IPS-18a (cell line): ENCODE measurements around the gene CCL4.
"Not testable (repeated sequence)": the region's sequence is repeated elsewhere in the genome, so short reads cannot be mapped to it uniquely, and the experiment has no call there.

Source experiments
- H3K27ac ChIP-seq: one replicate; pipeline ENCODE4 v1.5.1; 2013; ENCODE audit warnings: low read length
- H3K27me3 ChIP-seq: one replicate; pipeline ENCODE4 v1.6.1; 2013; ENCODE audit warnings: mild to moderate bottlenecking, low read length; ENCODE audit not compliant: control insufficient read depth, insufficient read depth
- H3K36me3 ChIP-seq: one replicate; pipeline ENCODE4 v1.6.1; 2013; ENCODE audit warnings: low read depth, low read length; ENCODE audit not compliant: control insufficient read depth
- H3K4me1 ChIP-seq: one replicate; pipeline ENCODE4 v1.6.1; 2013; ENCODE audit warnings: low read depth, low read length; ENCODE audit not compliant: control insufficient read depth
- H3K4me3 ChIP-seq: one replicate; pipeline ENCODE4 v1.5.1; 2013; ENCODE audit warnings: low read length
- H3K9ac ChIP-seq: one replicate; pipeline ENCODE4 v1.6.1; 2013; ENCODE audit warnings: mild to moderate bottlenecking, low read length, moderate library complexity
- H3K9me3 ChIP-seq: one replicate; pipeline ENCODE4 v1.6.1; 2013; ENCODE audit warnings: low read depth, low read length; ENCODE audit not compliant: control insufficient read depth

Gene CCL4

GRCh38 chr17:36071751-36072150 is 31.9 kb upstream of the CCL4 start:
- no peak overlapping the region for H3K9ac ChIP-seq

GRCh38 chr17:36072431-36073121 is 31.1 kb upstream of the CCL4 start:
- Histone ChIP-seq H3K4me1 (no peaks in the 10 kb centered on the region), H3K36me3 (no peaks in the 10 kb centered on the region), H3K27ac (no peak overlapping the region), H3K9me3 (no peaks in the 10 kb centered on the region), H3K9ac (no peak overlapping the region), H3K27me3 (no peaks in the 10 kb centered on the region), H3K4me3 (no peak overlapping the region)

More at GRCh38 chr17:36071751-36072150, 31.9 kb upstream of the CCL4 start:
- Histone ChIP-seq H3K36me3 (no peaks in the 10 kb centered on the region), H3K4me3 (no peak overlapping the region), H3K27ac (no peak overlapping the region), H3K4me1 (no peaks in the 10 kb centered on the region), H3K9me3 (no peaks in the 10 kb centered on the region), H3K27me3 (no peaks in the 10 kb centered on the region)

GRCh38 chr17:36074365-36074764 is 29.3 kb upstream of the CCL4 start:
- Histone ChIP-seq H3K4me3 (no peak overlapping the region), H3K4me1 (no peaks in the 10 kb centered on the region), H3K9ac (no peak overlapping the region), H3K36me3 (no peaks in the 10 kb centered on the region), H3K27me3 (no peaks in the 10 kb centered on the region), H3K27ac (no peak overlapping the region), H3K9me3 (no peaks in the 10 kb centered on the region)

GRCh38 chr17:36081681-36082471 is 21.8 kb upstream of the CCL4 start:
- not testable (repeated sequence) for H3K27me3 ChIP-seq, H3K27ac ChIP-seq, H3K9ac ChIP-seq, H3K36me3 ChIP-seq, H3K4me3 ChIP-seq, H3K4me1 ChIP-seq, H3K9me3 ChIP-seq

- H3K9me3 ChIP-seq, H3K4me3 ChIP-seq, H3K4me1 ChIP-seq, H3K27ac ChIP-seq, H3K9ac ChIP-seq, H3K27me3 ChIP-seq, H3K36me3 ChIP-seq: not testable (repeated sequence)
Measured at GRCh38 chr17:36082482-36083120, 21.0 kb upstream of the CCL4 start.

- not testable (repeated sequence) for H3K9ac ChIP-seq, H3K4me3 ChIP-seq, H3K36me3 ChIP-seq, H3K27me3 ChIP-seq, H3K27ac ChIP-seq, H3K4me1 ChIP-seq, H3K9me3 ChIP-seq
Measured at GRCh38 chr17:36083691-36084090, 19.9 kb upstream of the CCL4 start.

GRCh38 chr17:36085765-36086164 is 17.9 kb upstream of the CCL4 start:
- no peak overlapping the region for H3K27ac ChIP-seq
- H3K36me3 ChIP-seq = no peaks in the 10 kb centered on the region
- H3K9ac ChIP-seq = no peak overlapping the region
- peaks cover 4% of the 10 kb centered on the region for H3K4me1 ChIP-seq
- H3K4me3 ChIP-seq = no peak overlapping the region
- no peaks in the 10 kb centered on the region for H3K9me3 ChIP-seq
- no peaks in the 10 kb centered on the region for H3K27me3 ChIP-seq

- H3K27ac ChIP-seq = no peak overlapping the region
- no peaks in the 10 kb centered on the region for H3K36me3 ChIP-seq
- no peak overlapping the region for H3K4me3 ChIP-seq
- no peaks in the 10 kb centered on the region for H3K9me3 ChIP-seq
- H3K9ac ChIP-seq = no peak overlapping the region
- H3K27me3 ChIP-seq = no peaks in the 10 kb centered on the region
- H3K4me1 ChIP-seq = peaks cover 4% of the 10 kb centered on the region
Measured at GRCh38 chr17:36086791-36087190, 16.8 kb upstream of the CCL4 start.

GRCh38 chr17:36087471-36087870 is 16.2 kb upstream of the CCL4 start:
- not testable (repeated sequence) for H3K36me3 ChIP-seq, H3K9ac ChIP-seq, H3K4me3 ChIP-seq, H3K9me3 ChIP-seq, H3K27me3 ChIP-seq, H3K27ac ChIP-seq, H3K4me1 ChIP-seq

GRCh38 chr17:36087897-36088572 is 15.6 kb upstream of the CCL4 start:
- H3K27ac ChIP-seq, H3K27me3 ChIP-seq, H3K4me3 ChIP-seq, H3K36me3 ChIP-seq, H3K9ac ChIP-seq, H3K9me3 ChIP-seq, H3K4me1 ChIP-seq: not testable (repeated sequence)

- no peak overlapping the region for H3K9ac ChIP-seq
Measured at GRCh38 chr17:36088670-36089338, 14.8 kb upstream of the CCL4 start.

More at GRCh38 chr17:36088670-36089338, 14.8 kb upstream of the CCL4 start:
- Histone ChIP-seq H3K27ac (no peak overlapping the region), H3K36me3 (no peaks in the 10 kb centered on the region), H3K4me3 (no peak overlapping the region), H3K4me1 (peaks cover 4% of the 10 kb centered on the region), H3K9me3 (no peaks in the 10 kb centered on the region), H3K27me3 (no peaks in the 10 kb centered on the region)
